Muscle of leg (tissue), 16 donors: Measurements from ENCODE around the gene PARP4. TPM values are rescaled to one million over a fixed set of nuclear protein-coding genes. Genes with fewer than 3 reads are reported as not detected.
"Not testable (repeated sequence)": the region's sequence is repeated elsewhere in the genome, so short reads cannot be mapped to it uniquely, and the experiment has no call there.

Experiments
- DNase-seq: peaks from one replicate; pipeline ENCODE4 v3.0.0; 2013
- H3K27ac ChIP-seq: one replicate; pipeline ENCODE4 v1.5.1; 2013; ENCODE audit warnings: mild to moderate bottlenecking, low read length, control low read depth
- H3K27me3 ChIP-seq: one replicate; pipeline ENCODE4 v1.6.1; 2013; ENCODE audit warnings: low read length; ENCODE audit not compliant: control insufficient read depth, insufficient read depth
- H3K36me3 ChIP-seq: one replicate; pipeline ENCODE4 v1.6.1; 2013; ENCODE audit warnings: low read length; ENCODE audit not compliant: control insufficient read depth, insufficient read depth
- H3K4me1 ChIP-seq: one replicate; pipeline ENCODE4 v1.6.1; 2013; ENCODE audit warnings: low read length; ENCODE audit not compliant: control insufficient read depth, insufficient read depth
- H3K4me3 ChIP-seq: one replicate; pipeline ENCODE4 v1.5.1; 2013; ENCODE audit warnings: low read length, control low read depth
- H3K9me3 ChIP-seq: replicated peaks from 2 replicates; pipeline ENCODE4 v1.6.1; 2013; ENCODE audit warnings: low read depth, low read length; ENCODE audit not compliant: control insufficient read depth
- WGBS: methylation state at CpG from one replicate; pipeline ENCODE4 v1.1.5; 2013; ENCODE audit warnings: missing lambda C conversion rate; ENCODE audit not compliant: insufficient coverage; 5-methylcytosine and 5-hydroxymethylcytosine counted together
- long read RNA-seq, 11 donors: transcript quantifications; one replicate each; lab custom pipeline, GENCODE V29; 2026
- polyA plus RNA-seq, 8 donors: library from polyadenylated mRNA; unstranded; fragments of 120-200 nt; gene quantifications; one replicate each; pipeline versions ENCODE4 v1.2.1 to v1.2.3, GENCODE V29; 2013; ENCODE audit warnings: inconsistent platforms in 1 of 8, low replicate concordance in 1 of 8; ENCODE audit not compliant: insufficient read length in 8 of 8, insufficient read depth in 1 of 8
- total RNA-seq: library from RNA; stranded (reverse); fragments of 120-200 nt; gene quantifications from one replicate; pipeline ENCODE4 v1.2.4, GENCODE V29; 2013

Gene PARP4
- 24.9 TPM for total RNA-seq
- polyA plus RNA-seq = 10 to 100 TPM; 20.0 to 30.9 (median 25.0) TPM
- long read RNA-seq, donor 1 = 0 reads
- long read RNA-seq, donor 2 = 0 reads
- long read RNA-seq, donor 3, full-length matches to known transcripts = 2 of 2 reads
- long read RNA-seq, donor 3, partial matches to known transcripts = 0 of 2 reads
- long read RNA-seq, donor 3, other reads (novel, unspliced or antisense) = 0 of 2 reads
- long read RNA-seq, donor 4 = 0 reads
- long read RNA-seq, donor 5, full-length matches to known transcripts = 1 of 1 reads
- long read RNA-seq, donor 5, partial matches to known transcripts = 0 of 1 reads
- long read RNA-seq, donor 5, other reads (novel, unspliced or antisense) = 0 of 1 reads
- long read RNA-seq, donor 6, full-length matches to known transcripts = 3 of 12 reads
- long read RNA-seq, donor 6, partial matches to known transcripts = 9 of 12 reads
- long read RNA-seq, donor 6, other reads (novel, unspliced or antisense) = 0 of 12 reads
- long read RNA-seq, donor 7, partial matches to known transcripts = 9 of 9 reads
- long read RNA-seq, donor 7, other reads (novel, unspliced or antisense) = 0 of 9 reads
- long read RNA-seq, donor 8, full-length matches to known transcripts = 2 of 7 reads
- long read RNA-seq, donor 8, partial matches to known transcripts = 5 of 7 reads
- long read RNA-seq, donor 8, other reads (novel, unspliced or antisense) = 0 of 7 reads
- long read RNA-seq, donor 9, partial matches to known transcripts = 5 of 5 reads
- long read RNA-seq, donor 9, other reads (novel, unspliced or antisense) = 0 of 5 reads
- long read RNA-seq, donor 10, partial matches to known transcripts = 14 of 14 reads
- long read RNA-seq, donor 10, other reads (novel, unspliced or antisense) = 0 of 14 reads
- long read RNA-seq, donor 11, partial matches to known transcripts = 7 of 7 reads
- long read RNA-seq, donor 11, other reads (novel, unspliced or antisense) = 0 of 7 reads

- Histone ChIP-seq H3K27me3 (no peaks in the 10 kb centered on the region), H3K4me1 (peaks cover 4% of the 10 kb centered on the region), H3K4me3 (peak within 1 kb of the TSS; percentile 81), H3K36me3 (no peaks in the 10 kb centered on the region), H3K9me3 (no peaks in the 10 kb centered on the region), H3K27ac (peak within 1 kb of the TSS; percentile 91)
- under 1% methylated on average over 63 of the region's 63 CpGs for WGBS
- DNase-seq = peak; percentile 92
These were observed at the start of gene PARP4 for GRCh38 chr13:24512197-24512907. Gene PARP4 (minus strand): TSS chr13:24512778. CDS start chr13:24503776, 9,002 bp downstream.

- 96% methylated on average over 21 of the region's 34 CpGs for WGBS
- H3K9me3 ChIP-seq, DNase-seq: not testable (repeated sequence)
These were observed 48.1 kb upstream of the PARP4 start for GRCh38 chr13:24560579-24561187.

GRCh38 chr13:24559431-24560218 is 47.0 kb upstream of the PARP4 start:
- not testable (repeated sequence) for H3K4me1 ChIP-seq, H3K27ac ChIP-seq, H3K27me3 ChIP-seq, H3K9me3 ChIP-seq, H3K4me3 ChIP-seq, H3K36me3 ChIP-seq, DNase-seq
- no CpG with 5 or more reads among the region's 15 CpGs for WGBS

More at GRCh38 chr13:24560579-24561187, 48.1 kb upstream of the PARP4 start:
- not testable (repeated sequence) for H3K27ac ChIP-seq, H3K36me3 ChIP-seq, H3K4me3 ChIP-seq, H3K4me1 ChIP-seq, H3K27me3 ChIP-seq

- H3K4me3 ChIP-seq = no peak overlapping the region
- peak overlapping the region; percentile 33 for H3K27ac ChIP-seq
- no peaks in the 10 kb centered on the region for H3K9me3 ChIP-seq
- no peaks in the 10 kb centered on the region for H3K27me3 ChIP-seq
- no peaks in the 10 kb centered on the region for H3K4me1 ChIP-seq
- no peaks in the 10 kb centered on the region for H3K36me3 ChIP-seq
- DNase-seq = peak; percentile 85
- 85% methylated on average over 2 of the region's 5 CpGs for WGBS
These were observed 44.5 kb upstream of the PARP4 start for GRCh38 chr13:24557081-24557480.

- not testable (repeated sequence) for H3K4me3 ChIP-seq, H3K27ac ChIP-seq, DNase-seq, H3K4me1 ChIP-seq, H3K9me3 ChIP-seq, H3K27me3 ChIP-seq, H3K36me3 ChIP-seq
- WGBS = 100% methylated on average over 1 of the region's 5 CpGs
These were observed 41.3 kb upstream of the PARP4 start for GRCh38 chr13:24553892-24554291.

- WGBS = 1% methylated on average over 39 of the region's 73 CpGs
- not testable (repeated sequence) for H3K4me1 ChIP-seq, H3K9me3 ChIP-seq, H3K27ac ChIP-seq, H3K36me3 ChIP-seq
- peaks cover 20% of the 10 kb centered on the region for H3K27me3 ChIP-seq
- peak; percentile 37 for DNase-seq
- H3K4me3 ChIP-seq = peak overlapping the region; percentile 47
These were observed 29.1 kb upstream of the PARP4 start for GRCh38 chr13:24541476-24542352.

GRCh38 chr13:24541127-24541475 is 28.5 kb upstream of the PARP4 start:
- peaks cover 20% of the 10 kb centered on the region for H3K27me3 ChIP-seq
- no peaks in the 10 kb centered on the region for H3K9me3 ChIP-seq
- peaks cover 4% of the 10 kb centered on the region for H3K4me1 ChIP-seq
- H3K27ac ChIP-seq = no peak overlapping the region
- H3K36me3 ChIP-seq = no peaks in the 10 kb centered on the region
- no peak for DNase-seq
- peak overlapping the region; percentile 47 for H3K4me3 ChIP-seq
- 17% methylated on average over 8 of the region's 11 CpGs for WGBS

GRCh38 chr13:24540236-24541126 is 27.9 kb upstream of the PARP4 start:
- Histone ChIP-seq H3K36me3 (no peaks in the 10 kb centered on the region), H3K27me3 (peaks cover 24% of the 10 kb centered on the region), H3K9me3 (no peaks in the 10 kb centered on the region), H3K4me3 (no peak overlapping the region), H3K27ac (no peak overlapping the region), H3K4me1 (peaks cover 4% of the 10 kb centered on the region)
- 80% methylated on average over 22 of the region's 32 CpGs for WGBS
- DNase-seq = peak; percentile 9
